Progenitor cell of endocrine pancreas (in vitro differentiated cells): ENCODE data around the gene TACR2. TPM values are rescaled to one million over a fixed set of nuclear protein-coding genes. Genes with fewer than 3 reads are reported as not detected.

Source experiments
- DNase-seq: peaks from one replicate; pipeline ENCODE4 v3.0.0; 2021; ENCODE audit warnings: low spot score; ENCODE audit not compliant: unreplicated experiment
- H3K27ac Mint-ChIP-seq: 2 replicates; pipeline ENCODE4 v1.8.0; 2021; ENCODE audit warnings: mild to moderate bottlenecking, moderate library complexity, mixed read lengths
- H3K27me3 Mint-ChIP-seq: 2 replicates; pipeline ENCODE4 v1.8.0; 2021; ENCODE audit warnings: mixed read lengths
- H3K36me3 Mint-ChIP-seq: 2 replicates; pipeline ENCODE4 v1.8.0; 2022; ENCODE audit warnings: mixed read lengths; ENCODE audit not compliant: insufficient read depth
- H3K4me1 Mint-ChIP-seq: 2 replicates; pipeline ENCODE4 v1.8.0; 2021; ENCODE audit warnings: low read depth, mixed read lengths
- H3K4me3 Mint-ChIP-seq: 2 replicates; pipeline ENCODE4 v1.8.0; 2021; ENCODE audit warnings: low read depth, mild to moderate bottlenecking, moderate library complexity, mixed read lengths
- H3K9me3 Mint-ChIP-seq: 2 replicates; pipeline ENCODE4 v1.8.0; 2021; ENCODE audit warnings: low read depth, mixed read lengths
- CTCF ChIP-seq: fragments of 200-600 bp; sonication (generic); IDR thresholded peaks from one replicate; pipeline ENCODE4 v1.5.0; 2021; ENCODE audit warnings: antibody characterized with exemption, mild to moderate bottlenecking; ENCODE audit not compliant: unreplicated experiment
- total RNA-seq: library from RNA; stranded (reverse); gene quantifications from 2 replicates; pipeline ENCODE4 v1.2.1, GENCODE V29; 2021

The TACR2 gene
- total RNA-seq, 1 donor from 2014 or later = not detected

DNA sequence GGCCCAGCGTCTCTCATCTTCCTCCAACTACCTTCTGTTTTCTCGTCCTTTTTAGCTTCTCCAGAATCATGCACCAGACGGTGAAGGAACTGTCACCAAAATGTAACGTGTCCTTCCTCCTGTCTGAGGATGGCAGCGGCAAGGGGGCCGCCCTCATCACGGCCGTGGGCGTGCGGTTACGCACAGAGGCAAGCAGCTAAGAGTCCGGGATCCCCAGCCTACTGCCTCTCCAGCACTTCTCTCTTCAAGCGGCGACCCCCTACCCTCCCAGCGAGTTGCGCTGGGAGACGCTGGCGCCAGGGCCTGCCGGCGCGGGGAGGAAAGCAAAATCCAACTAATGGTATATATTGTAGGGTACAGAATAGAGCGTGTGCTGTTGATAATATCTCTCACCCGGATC, 15.8 kb downstream of the TACR2 start:
- Mint-ChIP-seq H3K36me3 (peaks cover 7% of the 10 kb centered on the region), H3K4me1 (no peaks in the 10 kb centered on the region), H3K27me3 (no peaks in the 10 kb centered on the region), H3K27ac (no peak overlapping the region), H3K4me3 (no peak overlapping the region), H3K9me3 (no peaks in the 10 kb centered on the region)
- TF ChIP-seq CTCF = no peak
- no peak for DNase-seq

GRCh38 chr10:69398466-69398865, 18.3 kb downstream of the TACR2 start:
- no peak for DNase-seq
- no peaks in the 10 kb centered on the region for H3K9me3 Mint-ChIP-seq
- H3K36me3 Mint-ChIP-seq = peaks cover 9% of the 10 kb centered on the region
- no peak for TF ChIP-seq CTCF
- no peaks in the 10 kb centered on the region for H3K4me1 Mint-ChIP-seq
- no peaks in the 10 kb centered on the region for H3K27me3 Mint-ChIP-seq
- H3K4me3 Mint-ChIP-seq = no peak overlapping the region
- no peak overlapping the region for H3K27ac Mint-ChIP-seq

DNA sequence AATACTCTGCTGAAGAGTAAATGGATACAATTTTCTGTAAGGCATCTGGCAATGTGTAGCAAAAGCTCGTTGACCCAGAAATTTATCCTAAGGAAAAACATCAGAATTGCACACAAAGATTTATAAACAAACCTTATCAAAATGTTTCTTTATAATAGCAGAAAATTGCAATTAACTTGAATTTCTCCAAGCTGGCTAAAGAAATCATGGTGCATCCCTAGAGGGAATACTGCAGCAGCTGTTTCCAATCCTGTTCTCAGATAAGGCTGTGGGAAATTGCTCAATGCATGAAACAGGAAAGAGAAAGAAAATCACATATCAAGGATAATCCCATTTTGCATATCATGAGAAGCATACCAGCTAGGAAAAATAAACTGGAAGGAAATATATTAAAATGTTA, 18.7 kb downstream of the TACR2 start:
- TF ChIP-seq CTCF = no peak
- no peaks in the 10 kb centered on the region for H3K4me1 Mint-ChIP-seq
- H3K27me3 Mint-ChIP-seq = no peaks in the 10 kb centered on the region
- H3K27ac Mint-ChIP-seq = no peak overlapping the region
- peaks cover 9% of the 10 kb centered on the region for H3K36me3 Mint-ChIP-seq
- no peaks in the 10 kb centered on the region for H3K9me3 Mint-ChIP-seq
- no peak for DNase-seq
- no peak overlapping the region for H3K4me3 Mint-ChIP-seq

DNA sequence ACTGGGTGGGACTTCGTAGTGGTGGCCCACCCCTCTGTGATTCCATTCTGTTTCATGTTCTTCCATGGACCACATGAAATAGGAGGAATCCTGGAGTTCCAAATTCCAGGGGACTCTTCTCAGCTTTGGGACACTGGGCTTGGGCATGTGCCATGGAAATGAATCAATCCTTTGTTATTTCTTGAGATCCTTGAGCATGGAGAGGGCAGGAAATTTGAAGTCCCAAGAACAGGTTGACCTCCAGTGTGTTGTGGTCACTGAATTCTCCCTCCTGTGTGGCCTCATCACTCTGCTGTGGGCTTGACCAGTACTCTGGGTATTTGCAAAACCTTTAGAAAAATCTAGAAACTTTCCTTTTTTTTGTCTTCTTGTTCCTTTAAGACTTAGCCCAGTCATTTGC, 22.7 kb downstream of the TACR2 start:
- Mint-ChIP-seq H3K4me1 (no peaks in the 10 kb centered on the region), H3K36me3 (peaks cover 1% of the 10 kb centered on the region), H3K27me3 (no peaks in the 10 kb centered on the region), H3K27ac (no peak overlapping the region), H3K4me3 (no peak overlapping the region), H3K9me3 (no peaks in the 10 kb centered on the region)
- no peak for DNase-seq
- no peak for TF ChIP-seq CTCF

DNA sequence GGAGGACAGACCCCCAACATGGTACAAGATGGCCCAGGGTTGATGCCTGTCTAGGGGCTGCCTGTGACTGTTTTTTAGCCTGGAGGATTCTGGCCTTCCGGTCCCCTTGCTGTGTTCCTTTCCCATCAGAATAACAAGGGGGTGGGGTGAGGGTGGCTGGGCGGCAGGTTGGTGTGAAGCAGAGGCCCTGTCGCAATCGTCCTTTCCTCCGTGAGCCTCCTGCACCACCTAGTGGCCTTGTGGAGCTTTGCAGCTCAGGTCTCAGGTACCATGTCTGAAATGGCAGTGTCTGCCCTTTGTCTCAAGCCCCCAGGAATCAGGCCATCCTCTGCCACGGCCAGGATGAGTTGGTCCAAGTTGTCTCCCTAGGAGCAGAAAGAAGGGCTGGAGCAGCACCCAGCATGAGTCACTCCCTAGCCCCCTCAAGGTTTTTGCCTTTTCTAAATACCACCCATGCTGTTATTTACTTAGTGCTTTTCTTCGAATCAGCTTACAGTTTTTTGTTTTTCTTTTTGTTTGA, 24.2 kb downstream of the TACR2 start:
- Mint-ChIP-seq H3K27ac (peak overlapping the region; percentile 90), H3K4me1 (no peaks in the 10 kb centered on the region), H3K9me3 (no peaks in the 10 kb centered on the region), H3K36me3 (peaks cover 12% of the 10 kb centered on the region), H3K4me3 (no peak overlapping the region), H3K27me3 (no peaks in the 10 kb centered on the region)
- TF ChIP-seq CTCF = peak; percentile 93
- DNase-seq = peak; percentile 66
